ENCODE data around the gene TMEFF2. TPM values are rescaled to one million over a fixed set of nuclear protein-coding genes. Genes with fewer than 3 reads are reported as not detected.

The TMEFF2 gene
- total RNA-seq, 8 experiments from 2014 or later, result 0.35 to 15.8 (median 11.9) TPM

DNA sequence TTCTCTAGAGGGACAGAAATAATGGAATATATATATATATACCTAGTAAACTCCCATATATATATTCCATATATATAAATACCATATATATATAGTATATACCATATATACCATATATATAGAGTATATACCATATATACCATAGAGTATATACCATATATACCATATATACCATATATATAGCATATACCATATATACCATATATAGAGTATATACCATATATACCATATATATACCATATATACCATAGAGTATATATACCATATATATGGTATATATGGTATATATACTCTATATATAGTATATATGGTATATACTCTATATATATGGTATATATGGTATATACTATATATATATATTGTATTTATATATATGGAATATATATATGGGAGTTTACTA, 285.9 kb downstream of the TMEFF2 start:
- in situ Hi-C loops (cut with MboI; ENCODE audit: low pct_unique_long_range_greater_than_20kb in 2 of 9, low sequenced_read_pairs in 9 of 9, unreplicated experiment in 9 of 9), result no loop called here
- no peak for ATAC-seq (replicated peaks in 6 of 8)
- Histone ChIP-seq H3K27ac (no peak overlapping the region), H3K4me1 (replicated peaks in 1 of 2) (peaks cover 0 to 7% of the 10 kb centered on the region in 2 donors), H3K4me3 (no peak overlapping the region)

- in situ Hi-C loops (cut with MboI; ENCODE audit: low pct_unique_long_range_greater_than_20kb in 2 of 9, low sequenced_read_pairs in 9 of 9, unreplicated experiment in 9 of 9), result no loop called here
- Histone ChIP-seq H3K4me3 (no peak overlapping the region), H3K27ac (no peak overlapping the region), H3K4me1 (replicated peaks in 1 of 2) (peaks cover 0 to 3% of the 10 kb centered on the region in 2 donors)
- no peak for ATAC-seq (replicated peaks in 6 of 8)
- WGBS, 10 experiments, result 80 to 100% (median 94%) methylated on average over 2 to 3 of the region's 3 CpGs; no CpG with 5 or more reads in 1 of the 10 experiments
Measured at GRCh38 chr2:191907545-191907944, 287.2 kb downstream of the TMEFF2 start.

DNA sequence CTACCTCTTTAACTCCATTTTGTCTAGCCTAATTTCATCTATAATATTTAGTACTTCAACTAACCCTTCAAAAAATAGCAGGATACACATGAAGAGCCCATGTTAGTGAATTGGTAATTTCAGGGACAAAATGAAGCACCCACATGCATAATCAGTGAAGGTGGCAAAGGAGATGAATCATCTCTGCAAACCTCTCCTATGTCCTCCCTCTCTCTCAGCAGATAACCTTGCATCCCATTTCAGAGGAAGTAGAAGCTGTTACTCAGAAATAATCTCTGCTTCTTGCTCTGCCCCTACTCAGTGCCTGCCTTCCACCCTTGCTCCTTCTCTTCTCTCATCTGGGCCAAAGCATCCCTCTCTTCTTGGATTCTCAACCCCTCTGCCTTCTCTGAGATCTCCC, 287.6 kb downstream of the TMEFF2 start:
- Histone ChIP-seq H3K27ac (no peak overlapping the region), H3K4me1 (replicated peaks in 1 of 2) (no peaks in the 10 kb centered on the region), H3K4me3 (no peak overlapping the region)
- ATAC-seq (replicated peaks in 6 of 8), result peak in 2 of 8 experiments; percentile 49 to 61
- in situ Hi-C loops (cut with MboI; ENCODE audit: low pct_unique_long_range_greater_than_20kb in 2 of 9, low sequenced_read_pairs in 9 of 9, unreplicated experiment in 9 of 9), result no loop called here

DNA sequence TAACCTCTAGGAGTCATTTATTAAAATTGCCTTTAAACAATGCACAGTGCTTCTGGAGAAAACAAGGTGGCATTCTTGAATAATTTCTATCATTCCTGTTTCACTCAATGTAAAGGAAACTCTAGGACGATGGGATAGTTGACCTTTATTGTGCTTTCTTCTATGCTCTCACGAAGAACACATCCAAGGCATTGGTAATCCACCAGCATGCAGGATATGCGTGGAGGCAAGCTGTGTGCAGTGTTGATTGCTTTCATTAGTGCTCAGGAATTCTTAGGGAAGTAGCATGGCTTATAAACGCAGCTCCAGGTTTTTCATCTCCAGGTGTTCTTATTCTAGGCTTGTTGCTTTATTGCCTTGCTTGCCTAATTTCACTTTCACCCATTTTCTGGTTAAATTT, 289.4 kb downstream of the TMEFF2 start:
- Histone ChIP-seq H3K27ac (no peak overlapping the region), H3K4me3 (no peak overlapping the region), H3K4me1 (replicated peaks in 1 of 2) (no peaks in the 10 kb centered on the region)
- ATAC-seq (replicated peaks in 6 of 8), result no peak
- WGBS, 10 experiments, result 20 to 80% (median 44%) methylated on average over 2 to 4 of the region's 4 CpGs
- in situ Hi-C loops (cut with MboI; ENCODE audit: low pct_unique_long_range_greater_than_20kb in 2 of 9, low sequenced_read_pairs in 9 of 9, unreplicated experiment in 9 of 9), result no loop called here

- 0 to 100% (median 18%) methylated on average over 1 of the region's 1 CpG; no CpG with 5 or more reads in 2 of the 10 experiments for WGBS, 10 experiments
- Histone ChIP-seq H3K4me1 (replicated peaks in 1 of 2) (no peaks in the 10 kb centered on the region), H3K27ac (no peak overlapping the region), H3K4me3 (no peak overlapping the region)
- in situ Hi-C loops (cut with MboI; ENCODE audit: low pct_unique_long_range_greater_than_20kb in 2 of 9, low sequenced_read_pairs in 9 of 9, unreplicated experiment in 9 of 9), result no loop called here
- ATAC-seq (replicated peaks in 6 of 8), result peak in 2 of 8 experiments; percentile 80 to 84
Measured at GRCh38 chr2:191901031-191901430, 293.7 kb downstream of the TMEFF2 start.

DNA sequence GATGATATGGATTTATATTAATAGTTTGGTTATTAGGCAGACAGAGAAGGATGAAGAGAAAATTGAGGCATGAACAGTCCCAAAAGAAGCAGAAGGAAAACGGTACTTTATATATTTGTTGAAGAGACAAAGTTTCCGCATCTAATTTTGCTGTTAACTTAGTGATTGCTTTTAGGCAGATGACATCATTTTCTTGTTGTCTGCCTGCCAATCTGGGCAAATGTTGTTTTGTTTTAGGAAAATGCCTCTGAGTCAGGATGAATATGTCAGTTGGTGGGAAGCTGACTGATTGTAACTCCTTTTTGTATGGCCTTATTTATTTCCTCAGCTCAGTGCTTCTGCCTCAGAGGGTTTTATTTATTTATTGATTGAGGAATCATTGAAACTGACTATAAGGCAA, 295.3 kb downstream of the TMEFF2 start:
- in situ Hi-C loops (cut with MboI; ENCODE audit: low pct_unique_long_range_greater_than_20kb in 2 of 9, low sequenced_read_pairs in 9 of 9, unreplicated experiment in 9 of 9), result no loop called here
- Histone ChIP-seq H3K27ac (no peak overlapping the region), H3K4me3 (no peak overlapping the region), H3K4me1 (replicated peaks in 1 of 2) (no peaks in the 10 kb centered on the region)
- WGBS, 10 experiments, result 0 to 100% (median 88%) methylated on average over 1 to 2 of the region's 2 CpGs; no CpG with 5 or more reads in 1 of the 10 experiments
- ATAC-seq (replicated peaks in 6 of 8), result peak in 2 of 8 experiments; percentile 58

Data from motor neuron (in vitro differentiated cells).